Measurements from ENCODE around the gene ACP2.

The ACP2 gene

GRCh38 chr11:47268448-47269001 lies 19.9 kb upstream of the ACP2 start:
- TF ChIP-seq ZFX (IDR thresholded peaks at IDR 0.05; ENCODE audit: borderline replicate concordance) (no peak), CTCF (IDR thresholded peaks at IDR 0.05) (no peak)
- H3K27ac ChIP-seq, result peak overlapping the region; percentile 96

- peak overlapping the region; percentile 96 for H3K27ac ChIP-seq
- TF ChIP-seq ZFX (IDR thresholded peaks at IDR 0.05; ENCODE audit: borderline replicate concordance), result no peak
- no peak for TF ChIP-seq CTCF (IDR thresholded peaks at IDR 0.05)
Measured at GRCh38 chr11:47267876-47268275, 19.3 kb upstream of the ACP2 start.

- TF ChIP-seq CTCF (IDR thresholded peaks at IDR 0.05) (no peak), ZFX (IDR thresholded peaks at IDR 0.05; ENCODE audit: borderline replicate concordance) (no peak)
Measured at GRCh38 chr11:47264521-47264920, 15.9 kb upstream of the ACP2 start.

GRCh38 chr11:47264119-47264518 lies 15.5 kb upstream of the ACP2 start:
- TF ChIP-seq CTCF (IDR thresholded peaks at IDR 0.05), result no peak
- no peak for TF ChIP-seq ZFX (IDR thresholded peaks at IDR 0.05; ENCODE audit: borderline replicate concordance)
- no peak overlapping the region for H3K27ac ChIP-seq

More at GRCh38 chr11:47264521-47264920, 15.9 kb upstream of the ACP2 start:
- H3K27ac ChIP-seq, result no peak overlapping the region

GRCh38 chr11:47261291-47261800 lies 12.7 kb upstream of the ACP2 start:
- no peak overlapping the region for H3K27ac ChIP-seq
- no peak for TF ChIP-seq CTCF (IDR thresholded peaks at IDR 0.05)
- no peak for TF ChIP-seq ZFX (IDR thresholded peaks at IDR 0.05; ENCODE audit: borderline replicate concordance)

GRCh38 chr11:47260366-47260765 lies 11.8 kb upstream of the ACP2 start:
- H3K27ac ChIP-seq, result no peak overlapping the region
- no peak for TF ChIP-seq CTCF (IDR thresholded peaks at IDR 0.05)

GRCh38 chr11:47259232-47259977 lies 10.8 kb upstream of the ACP2 start:
- no peak overlapping the region for H3K27ac ChIP-seq
- TF ChIP-seq ZFX (IDR thresholded peaks at IDR 0.05; ENCODE audit: borderline replicate concordance) (no peak), CTCF (IDR thresholded peaks at IDR 0.05) (peak; percentile 63)

Data from 22Rv1 (cell line).